ACC112 (cell line): ENCODE data around the gene MATK.

Source experiments
- H2AFZ ChIP-seq: fragments of 200-600 bp; sonication (generic); one replicate; pipeline ENCODE4 v1.6.0; 2017; ENCODE audit warnings: antibody characterized with exemption, low read length; ENCODE audit not compliant: unreplicated experiment
- H3K27ac ChIP-seq: fragments of 200-600 bp; sonication (generic); 2 replicates; pipeline ENCODE4 v1.5.1; 2014; ENCODE audit warnings: low read depth, mild to moderate bottlenecking, antibody characterized with exemption, low read length, moderate library complexity
- H3K27me3 ChIP-seq: fragments of 200-600 bp; sonication (generic); 2 replicates; pipeline ENCODE4 v1.6.1; 2014; ENCODE audit warnings: mild to moderate bottlenecking, antibody characterized with exemption, low read length, moderate library complexity, mixed read lengths; ENCODE audit not compliant: insufficient read depth
- H3K36me3 ChIP-seq: fragments of 200-600 bp; sonication (generic); 2 replicates; pipeline ENCODE4 v1.6.1; 2016; ENCODE audit warnings: mild to moderate bottlenecking, antibody characterized with exemption, low read length, moderate library complexity, mixed read lengths; ENCODE audit not compliant: insufficient read depth
- H3K4me1 ChIP-seq: fragments of 200-600 bp; sonication (generic); one replicate; pipeline ENCODE4 v1.6.1; 2016; ENCODE audit warnings: low read length, mixed read lengths; ENCODE audit not compliant: insufficient read depth, unreplicated experiment, control insufficient read depth
- H3K4me3 ChIP-seq: fragments of 200-600 bp; sonication (generic); 2 replicates; pipeline ENCODE4 v1.5.1; 2014; ENCODE audit warnings: mild to moderate bottlenecking, low read depth, low read length
- H3K79me2 ChIP-seq: fragments of 200-600 bp; sonication (generic); one replicate; pipeline ENCODE4 v1.6.0; 2016; ENCODE audit warnings: low read length; ENCODE audit not compliant: control insufficient read depth, unreplicated experiment, insufficient read depth

MATK gene

DNA sequence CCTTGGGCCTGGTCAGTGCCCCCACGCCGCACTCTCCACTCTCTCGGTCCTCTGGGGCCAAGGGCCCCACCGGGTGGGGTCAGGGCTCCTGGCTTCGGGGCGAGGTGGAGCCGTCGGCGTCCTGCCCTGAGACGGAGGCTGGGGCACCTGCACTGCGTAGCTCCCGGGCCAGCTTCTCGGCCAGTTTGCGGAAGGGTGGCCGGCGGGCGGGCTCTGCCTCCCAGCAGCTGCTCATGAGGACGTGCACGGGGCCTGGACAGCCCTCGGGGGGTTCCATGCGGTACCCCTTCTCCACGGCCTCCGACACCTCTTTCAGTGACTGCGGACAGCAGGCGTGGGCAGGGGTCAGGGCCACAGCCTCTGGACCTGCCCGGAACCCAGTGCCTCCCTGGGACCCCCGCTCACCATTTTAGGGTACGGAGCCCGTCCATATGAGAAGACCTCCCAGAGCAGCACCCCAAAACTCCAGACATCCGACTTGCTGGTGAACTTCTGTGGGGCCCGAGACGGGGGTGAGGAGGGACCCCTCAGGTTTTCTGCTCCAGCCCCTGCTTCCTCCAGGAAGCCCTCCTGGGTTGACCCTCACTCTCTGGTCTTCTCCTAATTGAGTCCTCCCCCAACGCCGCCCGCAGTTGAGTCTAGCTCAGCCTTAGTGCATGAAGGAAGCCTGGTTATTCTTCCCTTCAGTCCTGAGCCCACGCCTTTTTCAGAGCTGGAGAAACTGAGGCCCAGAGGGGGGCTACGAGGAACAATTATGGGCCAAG, 7.9 kb downstream of the MATK start:
- Histone ChIP-seq H3K27me3 (no peaks in the 10 kb centered on the region), H2AFZ (no peak overlapping the region), H3K4me3 (no peak overlapping the region), H3K36me3 (no peaks in the 10 kb centered on the region), H3K79me2 (no peaks in the 10 kb centered on the region), H3K27ac (no peak overlapping the region), H3K4me1 (no peaks in the 10 kb centered on the region)

DNA sequence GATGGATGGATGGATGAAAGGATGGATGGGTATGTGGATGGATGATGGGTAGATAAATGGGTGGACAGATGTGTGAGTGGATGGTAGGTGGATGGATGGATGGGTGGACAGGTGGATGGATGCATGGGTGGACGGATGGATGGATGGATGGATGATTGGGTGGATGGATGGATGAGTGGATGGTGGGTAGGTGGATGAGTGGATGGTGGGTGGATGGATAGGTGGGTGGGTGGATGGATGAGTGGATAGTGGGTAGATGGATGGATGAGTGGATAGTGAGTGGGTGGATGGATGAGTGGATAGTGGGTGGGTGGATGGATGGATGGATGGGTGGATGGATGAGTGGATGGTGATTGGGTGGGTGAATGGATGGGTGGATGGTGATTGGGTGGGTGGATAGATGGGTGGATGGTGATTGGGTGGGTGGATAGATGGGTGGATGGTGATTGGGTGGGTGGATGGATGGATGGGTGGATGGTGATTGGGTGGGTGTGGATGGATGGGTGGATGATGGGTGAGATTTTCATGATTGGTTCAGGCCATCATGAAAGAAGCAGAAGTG, 9.6 kb downstream of the MATK start:
- Histone ChIP-seq H3K79me2 (no peaks in the 10 kb centered on the region), H3K27me3 (no peaks in the 10 kb centered on the region), H3K36me3 (no peaks in the 10 kb centered on the region), H2AFZ (no peak overlapping the region), H3K4me3 (no peak overlapping the region), H3K4me1 (no peaks in the 10 kb centered on the region), H3K27ac (no peak overlapping the region)

DNA sequence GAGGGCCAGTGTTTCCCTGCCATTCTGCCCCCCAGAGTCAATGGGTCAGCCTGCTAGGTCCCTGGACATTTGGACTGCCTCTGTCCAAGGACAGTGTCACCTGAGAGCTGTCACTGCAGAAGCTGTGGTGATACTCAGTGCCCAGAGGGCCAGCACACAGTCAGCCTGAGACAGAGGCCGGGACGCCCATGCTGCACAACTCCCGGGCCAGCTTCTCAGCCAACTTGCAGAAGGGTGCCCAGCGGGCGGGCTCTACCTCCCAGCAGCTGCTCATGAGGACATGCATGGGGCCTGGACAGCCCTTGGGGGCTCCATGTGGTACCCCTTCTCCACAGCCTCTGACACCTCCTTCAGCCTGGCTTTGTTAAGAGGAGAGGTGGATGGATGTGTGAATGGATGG, 10.3 kb downstream of the MATK start:
- no peak overlapping the region for H2AFZ ChIP-seq
- H3K4me3 ChIP-seq, result no peak overlapping the region
- no peaks in the 10 kb centered on the region for H3K27me3 ChIP-seq
- no peaks in the 10 kb centered on the region for H3K36me3 ChIP-seq
- no peak overlapping the region for H3K27ac ChIP-seq
- no peaks in the 10 kb centered on the region for H3K4me1 ChIP-seq
- H3K79me2 ChIP-seq, result no peaks in the 10 kb centered on the region

DNA sequence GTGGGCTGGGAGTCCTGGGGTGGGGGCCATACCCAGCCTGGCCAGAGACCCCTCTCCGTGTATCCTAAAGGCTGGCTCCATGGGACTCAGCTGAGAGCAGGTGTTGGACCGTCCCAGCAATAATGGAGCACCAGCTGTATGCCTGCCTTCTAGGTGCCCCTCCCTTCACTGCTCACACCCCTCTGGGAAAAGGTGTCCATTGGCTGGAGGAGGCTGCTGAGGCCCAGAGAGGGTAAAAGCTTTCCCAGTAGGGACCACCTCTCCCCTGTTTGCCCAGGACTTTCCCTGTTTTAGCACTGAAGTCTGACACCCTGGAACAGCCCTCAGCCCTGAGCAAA, 10.8 kb downstream of the MATK start:
- Histone ChIP-seq H3K4me3 (no peak overlapping the region), H3K27ac (no peak overlapping the region), H3K79me2 (no peaks in the 10 kb centered on the region), H3K4me1 (no peaks in the 10 kb centered on the region), H2AFZ (no peak overlapping the region), H3K36me3 (no peaks in the 10 kb centered on the region), H3K27me3 (no peaks in the 10 kb centered on the region)

DNA sequence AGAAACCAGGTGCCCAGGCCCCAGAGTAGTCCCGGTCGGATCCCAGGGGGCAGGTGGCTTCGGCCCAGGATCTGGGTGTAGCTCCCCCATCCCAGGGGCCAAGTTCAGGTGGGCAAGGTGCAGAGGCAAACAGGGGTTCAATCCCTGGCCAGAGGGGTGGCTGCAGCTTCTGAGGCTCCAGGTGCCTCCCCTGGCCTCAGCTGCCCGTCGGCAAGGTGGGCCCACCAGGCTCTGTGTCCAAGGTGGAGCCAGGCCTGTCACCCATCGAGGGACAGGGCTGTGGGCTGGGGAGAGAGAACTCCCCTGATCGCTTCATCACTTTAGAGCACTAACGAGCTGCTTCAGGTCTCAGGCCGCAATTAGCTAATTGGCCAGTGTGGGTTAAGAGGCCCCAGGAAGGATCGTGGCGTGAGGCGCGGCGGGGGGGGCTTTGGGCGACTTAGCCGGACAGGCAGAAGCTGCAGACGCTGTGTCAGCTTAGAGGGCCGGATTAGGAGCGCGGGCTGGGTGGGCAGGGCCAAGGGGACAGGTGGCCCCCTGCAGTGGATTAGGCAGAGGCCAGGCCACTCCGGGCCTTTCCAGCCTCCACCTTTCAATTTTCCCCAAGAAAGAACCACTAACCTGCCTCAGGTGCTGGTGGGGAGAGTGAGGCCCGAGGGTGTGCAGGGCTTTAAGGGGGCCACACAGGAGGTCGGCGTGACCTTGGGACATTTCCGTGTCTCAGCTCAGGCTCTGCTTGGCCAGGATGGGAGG, 11.4 kb downstream of the MATK start:
- Histone ChIP-seq H3K27me3 (no peaks in the 10 kb centered on the region), H3K27ac (no peak overlapping the region), H3K36me3 (no peaks in the 10 kb centered on the region), H3K4me3 (no peak overlapping the region), H2AFZ (no peak overlapping the region), H3K4me1 (no peaks in the 10 kb centered on the region), H3K79me2 (no peaks in the 10 kb centered on the region)

DNA sequence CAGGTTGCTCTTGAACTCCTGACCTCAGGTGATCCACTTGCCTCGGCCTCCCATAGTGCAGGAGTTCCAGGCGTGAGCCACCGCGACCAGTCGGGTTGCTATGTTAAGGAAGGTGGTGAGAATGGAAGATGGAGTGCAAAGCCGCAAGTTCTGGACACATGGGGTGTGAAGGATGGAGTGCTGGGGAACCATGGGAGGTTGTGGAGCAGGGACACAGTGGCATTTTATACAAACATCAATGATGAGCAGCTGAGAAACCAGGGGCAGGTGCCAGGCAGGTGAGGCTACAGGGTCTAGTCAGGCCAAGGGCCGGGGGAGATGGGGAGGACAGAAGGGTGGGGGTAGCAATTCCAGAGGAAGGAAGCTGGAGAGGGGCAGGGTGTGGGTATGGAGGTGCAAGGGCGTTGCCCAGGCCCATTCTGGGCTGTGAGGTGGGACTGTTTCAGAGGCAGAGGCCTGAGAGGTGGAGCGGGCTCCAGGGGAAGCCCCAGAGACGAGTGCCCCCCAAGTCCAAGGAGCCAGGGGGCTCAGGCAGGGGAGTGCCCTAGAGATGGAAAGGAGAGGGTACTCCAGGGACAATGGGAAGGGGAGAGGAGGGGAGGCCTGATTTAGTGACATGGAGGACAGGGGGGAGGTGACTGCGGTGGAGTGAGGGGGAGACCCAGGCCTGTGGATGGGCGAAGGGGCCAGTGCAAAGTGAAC, 12.2 kb downstream of the MATK start:
- Histone ChIP-seq H3K27me3 (no peaks in the 10 kb centered on the region), H3K36me3 (no peaks in the 10 kb centered on the region), H3K79me2 (no peaks in the 10 kb centered on the region), H3K4me1 (no peaks in the 10 kb centered on the region), H3K4me3 (no peak overlapping the region), H2AFZ (no peak overlapping the region), H3K27ac (no peak overlapping the region)

DNA sequence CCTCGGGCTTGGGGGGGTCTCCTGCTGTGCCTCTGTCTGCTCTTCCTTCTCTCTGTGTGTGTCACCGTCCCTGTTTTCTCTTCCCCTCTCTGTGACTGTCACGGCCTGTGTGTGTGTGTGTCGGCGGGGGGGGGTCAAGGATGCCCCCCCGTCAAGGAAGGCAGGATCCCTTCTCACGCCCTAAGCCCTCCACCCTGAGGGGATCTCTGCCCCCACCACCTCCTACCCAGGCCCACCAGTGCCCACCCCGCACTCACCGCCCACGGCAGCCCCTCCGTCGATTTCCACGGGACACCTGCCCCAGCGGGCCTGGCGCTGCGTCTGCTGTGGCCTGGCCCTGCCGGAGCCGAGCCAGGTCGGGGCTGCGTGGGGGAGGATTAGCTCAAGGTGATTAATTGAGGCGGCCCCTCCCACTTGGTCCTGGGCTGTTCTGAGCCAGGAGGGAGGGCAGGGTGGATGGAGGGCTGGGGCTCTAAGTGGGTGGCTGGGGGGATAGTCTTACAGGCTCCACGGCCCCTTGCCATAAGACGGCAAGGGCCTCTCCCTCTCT, 14.2 kb downstream of the MATK start, which contains the start of gene RAX2:
Gene RAX2, minus strand, starts transcription at position 323 of the 550 bp plus-strand sequence. CDS start 486 bp downstream, outside the sequence.
- Histone ChIP-seq H3K4me1 (no peaks in the 10 kb centered on the region), H3K36me3 (no peaks in the 10 kb centered on the region), H3K27ac (no peak within 1 kb of the TSS), H2AFZ (no peak within 1 kb of the TSS), H3K27me3 (no peaks in the 10 kb centered on the region), H3K79me2 (no peaks in the 10 kb centered on the region), H3K4me3 (no peak within 1 kb of the TSS)

DNA sequence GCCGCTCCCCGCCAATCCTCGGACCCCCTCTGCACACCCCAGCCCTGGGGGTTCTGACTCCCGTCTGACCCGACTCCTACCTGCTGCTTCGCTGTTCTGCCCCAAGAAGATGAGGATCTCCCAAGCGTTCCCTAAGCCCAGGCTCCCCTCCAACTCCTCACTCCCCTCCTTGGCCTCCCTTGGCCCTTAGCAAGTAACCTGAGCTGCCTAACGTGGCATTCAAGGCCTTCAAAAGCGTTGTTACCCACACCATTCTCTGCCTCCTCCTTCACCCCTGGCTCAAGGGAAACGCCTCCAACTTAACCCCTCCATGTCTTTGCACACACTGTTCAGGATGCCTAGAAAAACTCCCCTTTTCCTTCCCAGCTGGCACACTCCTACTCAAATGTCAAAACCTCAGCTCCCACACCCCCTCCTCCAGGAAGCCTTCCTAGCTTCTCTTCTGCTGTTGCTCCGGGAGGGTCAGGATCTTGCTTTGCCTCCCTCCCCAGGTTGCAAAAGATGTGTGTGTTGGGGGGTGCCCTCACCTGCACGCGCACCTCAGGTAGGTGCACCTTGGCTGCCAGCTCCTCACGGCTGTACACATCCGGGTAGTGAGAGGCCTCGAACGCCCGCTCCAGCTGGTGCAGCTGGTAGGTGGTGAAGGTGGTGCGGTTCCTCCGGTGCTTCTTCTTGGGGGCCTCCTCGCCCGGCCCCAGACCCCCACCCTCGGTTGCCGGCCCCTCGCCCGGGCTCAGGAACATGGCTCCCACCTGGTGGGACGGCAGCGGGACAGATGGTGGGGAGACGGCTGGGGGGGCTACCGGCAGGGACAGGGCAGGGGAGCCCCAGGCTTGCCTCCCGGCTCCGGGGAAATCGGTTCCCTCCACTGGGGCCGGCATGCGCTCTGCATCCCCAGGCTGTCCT, 14.9 kb downstream of the MATK start:
- H2AFZ ChIP-seq, result no peak overlapping the region
- H3K4me3 ChIP-seq, result no peak overlapping the region
- no peaks in the 10 kb centered on the region for H3K4me1 ChIP-seq
- H3K79me2 ChIP-seq, result no peaks in the 10 kb centered on the region
- no peaks in the 10 kb centered on the region for H3K36me3 ChIP-seq
- H3K27ac ChIP-seq, result no peak overlapping the region
- no peaks in the 10 kb centered on the region for H3K27me3 ChIP-seq

DNA sequence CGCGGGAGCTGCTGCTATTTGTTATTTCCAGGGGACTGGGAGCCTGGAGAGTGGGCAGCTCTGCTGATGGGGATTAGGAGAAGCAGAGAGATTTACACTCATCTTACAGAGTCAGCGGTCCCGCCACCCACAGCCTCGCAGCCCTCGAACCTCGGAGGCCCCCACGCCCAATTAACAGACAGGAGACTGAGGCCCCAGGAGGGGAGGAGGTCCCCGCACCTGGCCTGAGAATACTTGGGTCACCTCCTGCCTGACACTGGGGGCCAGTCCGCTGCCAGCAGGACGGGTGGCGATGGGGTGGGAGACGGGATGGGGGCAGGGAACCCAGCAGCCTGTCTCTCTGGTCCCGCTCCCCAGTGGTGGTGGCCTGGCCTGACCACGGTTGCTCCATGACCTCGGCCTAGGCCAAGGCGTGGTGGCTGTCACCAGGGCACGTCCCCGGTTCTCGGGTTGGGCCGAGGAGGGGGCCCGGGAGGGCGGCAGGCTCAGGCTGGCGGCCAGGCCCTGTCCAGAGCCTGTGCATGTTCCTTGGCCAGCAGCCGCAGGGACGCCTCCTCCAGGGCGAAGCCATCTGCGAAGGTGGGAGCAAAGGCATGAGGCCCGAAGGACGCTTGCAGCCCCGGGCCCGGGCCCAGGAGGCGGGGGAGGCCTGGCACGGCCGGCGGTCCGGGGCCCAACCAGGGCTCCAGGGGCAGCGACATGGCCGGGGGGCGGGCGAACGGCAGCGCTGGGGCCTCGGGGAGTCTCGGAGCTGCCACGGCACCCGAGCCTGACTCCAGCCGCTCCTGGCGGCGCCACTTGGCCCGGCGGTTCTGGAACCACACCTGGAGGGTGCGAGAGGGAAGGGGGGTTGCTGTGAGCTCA, 15.8 kb downstream of the MATK start:
- H3K4me3 ChIP-seq, result no peak overlapping the region
- H3K27ac ChIP-seq, result no peak overlapping the region
- H3K4me1 ChIP-seq, result no peaks in the 10 kb centered on the region
- no peaks in the 10 kb centered on the region for H3K79me2 ChIP-seq
- H3K36me3 ChIP-seq, result no peaks in the 10 kb centered on the region
- no peak overlapping the region for H2AFZ ChIP-seq
- H3K27me3 ChIP-seq, result no peaks in the 10 kb centered on the region
